Astrocyte (in vitro differentiated cells and primary cell): ENCODE results near the gene ADAM19. TPM values are rescaled to one million over a fixed set of nuclear protein-coding genes. Genes with fewer than 3 reads are reported as not detected.

Experiments used
- DNase-seq: peaks from one replicate; pipeline ENCODE4 v3.0.0-alpha.2; 2010; ENCODE audit warnings: low read depth
- FAIRE-seq: peaks from 2 replicates; lab custom pipeline; 2011; peaks lifted over from hg19 to GRCh38; lab: Jason Lieb, UNC
- H2AFZ ChIP-seq: 2 replicates; pipeline ENCODE4 v1.6.0; 2012; ENCODE audit warnings: low read depth, low read length, inconsistent platforms
- H3K27ac ChIP-seq: 2 replicates; pipeline ENCODE4 v1.5.1; 2011; ENCODE audit warnings: low read depth, low read length, inconsistent platforms
- H3K27me3 ChIP-seq: 2 replicates; pipeline ENCODE4 v1.6.0; 2011; ENCODE audit warnings: low read length, inconsistent platforms; ENCODE audit not compliant: insufficient read depth
- H3K36me3 ChIP-seq: 2 replicates; pipeline ENCODE4 v1.5.1; 2011; ENCODE audit warnings: low read length, inconsistent platforms; ENCODE audit not compliant: insufficient read depth
- H3K4me1 ChIP-seq: 2 replicates; pipeline ENCODE4 v1.5.1; 2011; ENCODE audit warnings: low read length, inconsistent platforms; ENCODE audit not compliant: insufficient read depth
- H3K4me2 ChIP-seq: 2 replicates; pipeline ENCODE4 v1.6.0; 2012; ENCODE audit warnings: low read length, inconsistent platforms
- H3K4me3 ChIP-seq: 2 replicates; pipeline ENCODE4 v1.5.1; 2011; ENCODE audit warnings: low read depth, mild to moderate bottlenecking, low read length, inconsistent platforms; ENCODE audit not compliant: insufficient read depth
- H3K79me2 ChIP-seq: 2 replicates; pipeline ENCODE4 v1.6.0; 2012; ENCODE audit warnings: mild to moderate bottlenecking, low read length, inconsistent platforms; ENCODE audit not compliant: insufficient read depth
- H3K9ac ChIP-seq: 2 replicates; pipeline ENCODE4 v1.6.0; 2012; ENCODE audit warnings: mild to moderate bottlenecking, low read length, inconsistent platforms
- H3K9me3 ChIP-seq: 2 replicates; pipeline ENCODE4 v1.5.1; 2012; ENCODE audit warnings: low read depth, mild to moderate bottlenecking, low read length, inconsistent platforms; ENCODE audit not compliant: insufficient read depth
- H4K20me1 ChIP-seq: 2 replicates; pipeline ENCODE4 v1.6.0; 2012; ENCODE audit warnings: low read length, inconsistent platforms; ENCODE audit not compliant: insufficient read depth
- H3K27ac Mint-ChIP-seq: one replicate; pipeline ENCODE4 v1.8.0; 2021; ENCODE audit warnings: mild to moderate bottlenecking, mixed read lengths; ENCODE audit not compliant: unreplicated experiment
- H3K27me3 Mint-ChIP-seq: one replicate; pipeline ENCODE4 v1.8.0; 2021; ENCODE audit warnings: low read depth, mixed read lengths; ENCODE audit not compliant: unreplicated experiment
- H3K36me3 Mint-ChIP-seq: one replicate; pipeline ENCODE4 v1.8.0; 2021; ENCODE audit warnings: low read depth, mixed read lengths; ENCODE audit not compliant: unreplicated experiment
- H3K4me1 Mint-ChIP-seq: one replicate; pipeline ENCODE4 v1.8.0; 2021; ENCODE audit warnings: low read depth, mixed read lengths; ENCODE audit not compliant: unreplicated experiment
- H3K4me3 Mint-ChIP-seq: one replicate; pipeline ENCODE4 v1.8.0; 2021; ENCODE audit warnings: mild to moderate bottlenecking, moderate library complexity, mixed read lengths; ENCODE audit not compliant: unreplicated experiment
- H3K9me3 Mint-ChIP-seq: one replicate; pipeline ENCODE4 v1.8.0; 2021; ENCODE audit warnings: mild to moderate bottlenecking, mixed read lengths; ENCODE audit not compliant: unreplicated experiment
- CTCF ChIP-seq: IDR thresholded peaks from 2 replicates; pipeline ENCODE4 v1.5.1; 2011; ENCODE audit warnings: low read depth, mild to moderate bottlenecking, inconsistent platforms, low read length, moderate library complexity; ENCODE audit not compliant: insufficient read depth
- EZH2 ChIP-seq: IDR thresholded peaks from 2 replicates; pipeline ENCODE4 v1.6.1; 2012; ENCODE audit warnings: mild to moderate bottlenecking, low read length, inconsistent platforms; ENCODE audit not compliant: insufficient read depth
- total RNA-seq: library from RNA; stranded (reverse); gene quantifications from 2 replicates; pipeline ENCODE4 v1.2.1, GENCODE V29; 2021

Gene ADAM19
- total RNA-seq, 1 donor from 2014 or later, result 316 TPM

DNA sequence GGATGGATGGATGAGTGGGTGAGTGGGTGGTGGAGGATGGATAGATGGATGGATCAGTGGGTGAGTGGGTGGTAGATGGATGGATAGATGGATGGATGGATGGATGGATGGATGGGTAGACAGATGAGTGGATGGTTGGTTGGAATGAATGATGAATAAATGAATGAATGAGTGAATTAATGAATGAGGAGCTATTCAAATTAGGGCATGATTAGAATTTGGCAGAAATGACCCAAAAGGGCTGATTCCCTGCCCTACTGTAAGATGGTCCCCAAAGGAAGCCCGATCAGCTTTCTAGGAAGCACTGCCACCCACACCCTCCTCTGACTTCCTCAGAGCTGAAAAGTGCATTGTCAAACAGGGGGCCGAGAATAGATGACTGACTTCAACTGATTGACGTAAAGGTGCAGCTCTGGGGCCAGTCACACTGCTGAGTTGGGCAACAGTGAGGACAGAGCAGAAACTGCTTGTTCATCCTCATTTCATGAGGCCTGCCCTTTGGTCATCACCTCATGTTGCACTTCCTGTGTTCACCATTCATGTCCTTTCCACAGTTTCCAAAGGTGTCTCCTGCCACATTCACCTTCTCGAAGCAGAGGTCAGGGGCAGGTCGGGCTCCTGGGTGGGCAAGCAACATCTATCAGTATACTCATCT, 81.3 kb downstream of the ADAM19 start:
- no peaks in the 10 kb centered on the region for H3K27me3 ChIP-seq
- H3K9me3 ChIP-seq, result no peaks in the 10 kb centered on the region
- FAIRE-seq (no peak), DNase-seq (no peak)
- H3K9me3 Mint-ChIP-seq, result no peaks in the 10 kb centered on the region
- H3K27ac ChIP-seq, result no peak overlapping the region
- no peak overlapping the region for H2AFZ ChIP-seq
- H3K4me1 ChIP-seq, result no peaks in the 10 kb centered on the region
- no peak overlapping the region for H3K27ac Mint-ChIP-seq
- H3K4me3 ChIP-seq, result no peak overlapping the region
- H4K20me1 ChIP-seq, result peaks cover 49% of the 10 kb centered on the region
- no peak overlapping the region for H3K9ac ChIP-seq
- H3K4me2 ChIP-seq, result no peak overlapping the region
- H3K36me3 ChIP-seq, result peaks cover 75% of the 10 kb centered on the region
- H3K79me2 ChIP-seq, result peaks cover 42% of the 10 kb centered on the region
- no peaks in the 10 kb centered on the region for H3K27me3 Mint-ChIP-seq
- H3K4me1 Mint-ChIP-seq, result peaks cover 4% of the 10 kb centered on the region
- TF ChIP-seq CTCF, result no peak
- TF ChIP-seq EZH2, result no peak
- H3K4me3 Mint-ChIP-seq, result no peak overlapping the region
- H3K36me3 Mint-ChIP-seq, result peaks cover 26% of the 10 kb centered on the region

- H3K4me2 ChIP-seq, result no peak overlapping the region
- Mint-ChIP-seq H3K36me3 (peaks cover 35% of the 10 kb centered on the region), H3K4me1 (peaks cover 4% of the 10 kb centered on the region), H3K4me3 (no peak overlapping the region), H3K9me3 (no peaks in the 10 kb centered on the region), H3K27me3 (no peaks in the 10 kb centered on the region), H3K27ac (peak overlapping the region; percentile 41)
- DNase-seq (no peak), FAIRE-seq (no peak)
- H4K20me1 ChIP-seq, result peaks cover 55% of the 10 kb centered on the region
- no peak overlapping the region for H3K4me3 ChIP-seq
- no peaks in the 10 kb centered on the region for H3K27me3 ChIP-seq
- no peaks in the 10 kb centered on the region for H3K4me1 ChIP-seq
- H3K79me2 ChIP-seq, result peaks cover 42% of the 10 kb centered on the region
- no peak overlapping the region for H3K9ac ChIP-seq
- H3K27ac ChIP-seq, result no peak overlapping the region
- TF ChIP-seq EZH2, result no peak
- no peak for TF ChIP-seq CTCF
- H2AFZ ChIP-seq, result no peak overlapping the region
- no peaks in the 10 kb centered on the region for H3K9me3 ChIP-seq
- peaks cover 80% of the 10 kb centered on the region for H3K36me3 ChIP-seq
Observed at GRCh38 chr5:157492886-157493285, 82.7 kb downstream of the ADAM19 start.

- no peak for TF ChIP-seq EZH2
- no peak for TF ChIP-seq CTCF
- H3K9me3 ChIP-seq, result no peaks in the 10 kb centered on the region
- Mint-ChIP-seq H3K4me1 (no peaks in the 10 kb centered on the region), H3K9me3 (no peaks in the 10 kb centered on the region), H3K36me3 (peaks cover 39% of the 10 kb centered on the region), H3K27me3 (no peaks in the 10 kb centered on the region), H3K27ac (no peak overlapping the region), H3K4me3 (no peak overlapping the region)
- no peaks in the 10 kb centered on the region for H3K4me1 ChIP-seq
- no peak for FAIRE-seq
- peaks cover 42% of the 10 kb centered on the region for H3K79me2 ChIP-seq
- H3K9ac ChIP-seq, result no peak overlapping the region
- H3K27me3 ChIP-seq, result no peaks in the 10 kb centered on the region
- no peak overlapping the region for H3K27ac ChIP-seq
- H3K36me3 ChIP-seq, result peaks cover 81% of the 10 kb centered on the region
- H3K4me2 ChIP-seq, result no peak overlapping the region
- DNase-seq, result no peak
- H4K20me1 ChIP-seq, result peaks cover 57% of the 10 kb centered on the region
- no peak overlapping the region for H2AFZ ChIP-seq
- H3K4me3 ChIP-seq, result no peak overlapping the region
Observed at GRCh38 chr5:157491471-157491995, 84.0 kb downstream of the ADAM19 start.
